ENCODE measurements around the gene KRTAP1-3.
"Not testable (repeated sequence)": the region's sequence is repeated elsewhere in the genome, so short reads cannot be mapped to it uniquely, and the experiment has no call there.

Gene KRTAP1-3

GRCh38 chr17:41058741-41059140 lies 24.1 kb upstream of the KRTAP1-3 start:
- peaks cover 0 to 2% of the 10 kb centered on the region in 2 donors for H3K4me1 ChIP-seq (ENCODE audit: control insufficient read depth in 2 of 2, insufficient read depth in 1 of 2, low read depth in 1 of 2, low read length in 2 of 2)
- no peak overlapping the region for H3K4ac ChIP-seq (ENCODE audit: low read length)
- no peak overlapping the region for H3K27ac ChIP-seq (replicated peaks; ENCODE audit: low read length)
- H3K18ac ChIP-seq (ENCODE audit: low read length), result no peak overlapping the region
- no peak overlapping the region for H3K14ac ChIP-seq (ENCODE audit: low read length)
- H3K9ac ChIP-seq (ENCODE audit: low read depth, low read length, poor library complexity), result no peak overlapping the region
- peaks cover 0 to 2% of the 10 kb centered on the region in 2 donors for H3K9me3 ChIP-seq (replicated peaks in 1 of 2; ENCODE audit: control insufficient read depth in 2 of 2, insufficient read depth in 1 of 2, low read depth in 1 of 2, low read length in 2 of 2)
- H3K79me1 ChIP-seq (ENCODE audit: low read depth, low read length), result no peaks in the 10 kb centered on the region
- no peak overlapping the region for H2AK5ac ChIP-seq (ENCODE audit: low read depth, low read length)
- H4K8ac ChIP-seq (ENCODE audit: low read depth, low read length), result no peak overlapping the region
- WGBS, 2 donors (ENCODE audit: extremely low coverage in 2 of 2, insufficient read length in 2 of 2, insufficient replicate concordance in 1 of 2), result no CpG with 5 or more reads among the region's 5 CpGs
- no peak overlapping the region for H3K23ac ChIP-seq (ENCODE audit: low read depth, low read length, poor library complexity)
- H2AFZ ChIP-seq (ENCODE audit: low read length), result no peak overlapping the region
- H2BK12ac ChIP-seq (ENCODE audit: low read length), result no peak overlapping the region
- no peak overlapping the region for H2BK120ac ChIP-seq (ENCODE audit: low read depth, low read length)
- no peak overlapping the region for H4K91ac ChIP-seq (ENCODE audit: low read depth, low read length, poor library complexity)
- no peak overlapping the region for H2BK5ac ChIP-seq (ENCODE audit: low read length)
- H2BK15ac ChIP-seq (ENCODE audit: low read length), result no peak overlapping the region
- no peak overlapping the region for H3K4me2 ChIP-seq (ENCODE audit: insufficient read depth, low read length, poor library complexity, severe bottlenecking)
- no peaks in the 10 kb centered on the region for H3K27me3 ChIP-seq (ENCODE audit: control insufficient read depth in 3 of 3, insufficient read depth in 3 of 3, low read depth in 1 of 3, low read length in 3 of 3)
- H3K4me3 ChIP-seq (ENCODE audit: low read length in 2 of 2), result no peak overlapping the region
- H3K36me3 ChIP-seq (replicated peaks in 1 of 2; ENCODE audit: control insufficient read depth in 2 of 2, insufficient read depth in 2 of 2, low read length in 2 of 2), result no peaks in the 10 kb centered on the region
- DNase-seq (ENCODE audit: low spot score), result no peak

GRCh38 chr17:41057547-41057946 lies 22.9 kb upstream of the KRTAP1-3 start:
- H2AK5ac ChIP-seq (ENCODE audit: low read depth, low read length), result no peak overlapping the region
- H3K36me3 ChIP-seq (replicated peaks in 1 of 2; ENCODE audit: control insufficient read depth in 2 of 2, insufficient read depth in 2 of 2, low read length in 2 of 2), result no peaks in the 10 kb centered on the region
- no peak overlapping the region for H2BK15ac ChIP-seq (ENCODE audit: low read length)
- no peak overlapping the region for H4K91ac ChIP-seq (ENCODE audit: low read depth, low read length, poor library complexity)
- H3K9me3 ChIP-seq (replicated peaks in 1 of 2; ENCODE audit: control insufficient read depth in 2 of 2, insufficient read depth in 1 of 2, low read depth in 1 of 2, low read length in 2 of 2), result peaks cover 0 to 2% of the 10 kb centered on the region in 2 donors
- no peaks in the 10 kb centered on the region for H3K79me1 ChIP-seq (ENCODE audit: low read depth, low read length)
- no peak overlapping the region for H2BK120ac ChIP-seq (ENCODE audit: low read depth, low read length)
- no peak overlapping the region for H3K4ac ChIP-seq (ENCODE audit: low read length)
- DNase-seq (ENCODE audit: low spot score), result no peak
- no peak overlapping the region for H3K4me3 ChIP-seq (ENCODE audit: low read length in 2 of 2)
- no peak overlapping the region for H3K23ac ChIP-seq (ENCODE audit: low read depth, low read length, poor library complexity)
- H4K8ac ChIP-seq (ENCODE audit: low read depth, low read length), result no peak overlapping the region
- no CpG with 5 or more reads among the region's 1 CpG for WGBS, 2 donors (ENCODE audit: extremely low coverage in 2 of 2, insufficient read length in 2 of 2, insufficient replicate concordance in 1 of 2)
- H3K14ac ChIP-seq (ENCODE audit: low read length), result no peak overlapping the region
- no peak overlapping the region for H3K27ac ChIP-seq (replicated peaks; ENCODE audit: low read length)
- H3K27me3 ChIP-seq (ENCODE audit: control insufficient read depth in 3 of 3, insufficient read depth in 3 of 3, low read depth in 1 of 3, low read length in 3 of 3), result no peaks in the 10 kb centered on the region
- H2BK5ac ChIP-seq (ENCODE audit: low read length), result no peak overlapping the region
- no peak overlapping the region for H2AFZ ChIP-seq (ENCODE audit: low read length)
- H3K9ac ChIP-seq (ENCODE audit: low read depth, low read length, poor library complexity), result no peak overlapping the region
- peaks cover 0 to 2% of the 10 kb centered on the region in 2 donors for H3K4me1 ChIP-seq (ENCODE audit: control insufficient read depth in 2 of 2, insufficient read depth in 1 of 2, low read depth in 1 of 2, low read length in 2 of 2)
- H3K18ac ChIP-seq (ENCODE audit: low read length), result no peak overlapping the region
- no peak overlapping the region for H2BK12ac ChIP-seq (ENCODE audit: low read length)
- H3K4me2 ChIP-seq (ENCODE audit: insufficient read depth, low read length, poor library complexity, severe bottlenecking), result no peak overlapping the region

DNA sequence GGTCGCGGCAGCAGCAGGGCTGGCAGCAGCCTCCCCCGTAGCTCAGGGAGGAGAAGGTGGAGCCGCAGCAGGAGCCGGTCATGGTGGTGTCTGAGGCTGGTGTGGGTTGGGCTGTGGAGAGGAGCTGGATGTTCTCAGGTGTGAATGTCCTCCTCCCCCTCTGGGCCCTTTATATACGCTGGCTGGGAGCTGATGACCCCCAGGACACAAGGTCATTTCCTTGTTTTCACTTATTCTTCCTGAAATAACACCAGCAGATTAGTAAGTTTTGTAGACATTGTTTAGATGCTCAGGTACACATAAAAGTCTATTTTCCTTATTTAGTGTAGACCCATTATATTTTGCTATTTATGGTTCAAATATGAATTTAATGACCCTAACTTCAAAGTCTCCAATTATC lies 20.5 kb upstream of the KRTAP1-3 start, which contains the start of gene KRTAP2-2:
Gene KRTAP2-2 (minus strand): TSS at position 101 of the 400 bp plus-strand sequence. CDS start 19 bp downstream, at position 82.
- H3K14ac ChIP-seq (ENCODE audit: low read length); H3K9me3 ChIP-seq (replicated peaks in 1 of 2; ENCODE audit: control insufficient read depth in 2 of 2, insufficient read depth in 1 of 2, low read depth in 1 of 2, low read length in 2 of 2); H2BK5ac ChIP-seq (ENCODE audit: low read length); H3K4ac ChIP-seq (ENCODE audit: low read length); H3K18ac ChIP-seq (ENCODE audit: low read length); H3K79me1 ChIP-seq (ENCODE audit: low read depth, low read length); H4K91ac ChIP-seq (ENCODE audit: low read depth, low read length, poor library complexity); H3K4me2 ChIP-seq (ENCODE audit: insufficient read depth, low read length, poor library complexity, severe bottlenecking); H3K23ac ChIP-seq (ENCODE audit: low read depth, low read length, poor library complexity); H2BK15ac ChIP-seq (ENCODE audit: low read length); H2AFZ ChIP-seq (ENCODE audit: low read length); H3K9ac ChIP-seq (ENCODE audit: low read depth, low read length, poor library complexity); H3K27ac ChIP-seq (replicated peaks; ENCODE audit: low read length); H2BK12ac ChIP-seq (ENCODE audit: low read length); H3K27me3 ChIP-seq (ENCODE audit: control insufficient read depth in 3 of 3, insufficient read depth in 3 of 3, low read depth in 1 of 3, low read length in 3 of 3); H4K8ac ChIP-seq (ENCODE audit: low read depth, low read length); H2BK120ac ChIP-seq (ENCODE audit: low read depth, low read length); DNase-seq (ENCODE audit: low spot score); H3K36me3 ChIP-seq (replicated peaks in 1 of 2; ENCODE audit: control insufficient read depth in 2 of 2, insufficient read depth in 2 of 2, low read length in 2 of 2); H3K4me1 ChIP-seq (ENCODE audit: control insufficient read depth in 2 of 2, insufficient read depth in 1 of 2, low read depth in 1 of 2, low read length in 2 of 2); H3K4me3 ChIP-seq (ENCODE audit: low read length in 2 of 2); H2AK5ac ChIP-seq (ENCODE audit: low read depth, low read length): not testable (repeated sequence)
- no CpG with 5 or more reads among the region's 6 CpGs for WGBS, 2 donors (ENCODE audit: extremely low coverage in 2 of 2, insufficient read length in 2 of 2, insufficient replicate concordance in 1 of 2)

DNA sequence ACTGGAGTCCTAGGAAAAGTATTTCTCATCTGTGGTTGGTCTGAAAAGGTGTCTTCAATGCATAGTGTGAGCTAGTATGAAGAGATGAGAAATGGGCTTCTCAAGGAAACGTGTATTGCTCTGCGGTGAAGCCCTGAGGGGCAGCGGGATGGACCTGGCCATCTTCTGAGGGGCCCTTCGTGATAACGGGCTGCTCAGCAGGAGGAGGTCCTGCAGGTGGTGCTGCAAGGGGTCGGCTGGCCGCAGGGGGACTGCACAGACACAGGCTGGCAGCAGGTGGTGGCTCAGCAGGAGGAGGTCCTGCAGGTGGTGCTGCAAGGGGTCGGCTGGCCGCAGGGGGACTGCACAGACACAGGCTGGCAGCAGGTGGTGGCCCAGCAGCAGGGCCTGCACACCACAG lies 19.9 kb upstream of the KRTAP1-3 start:
- H3K23ac ChIP-seq (ENCODE audit: low read depth, low read length, poor library complexity); H3K18ac ChIP-seq (ENCODE audit: low read length); H3K4me3 ChIP-seq (ENCODE audit: low read length in 2 of 2); H2AK5ac ChIP-seq (ENCODE audit: low read depth, low read length); H3K4me2 ChIP-seq (ENCODE audit: insufficient read depth, low read length, poor library complexity, severe bottlenecking); H3K36me3 ChIP-seq (replicated peaks in 1 of 2; ENCODE audit: control insufficient read depth in 2 of 2, insufficient read depth in 2 of 2, low read length in 2 of 2); H3K27me3 ChIP-seq (ENCODE audit: control insufficient read depth in 3 of 3, insufficient read depth in 3 of 3, low read depth in 1 of 3, low read length in 3 of 3); H3K4me1 ChIP-seq (ENCODE audit: control insufficient read depth in 2 of 2, insufficient read depth in 1 of 2, low read depth in 1 of 2, low read length in 2 of 2); H2BK120ac ChIP-seq (ENCODE audit: low read depth, low read length); H3K14ac ChIP-seq (ENCODE audit: low read length); H3K9me3 ChIP-seq (replicated peaks in 1 of 2; ENCODE audit: control insufficient read depth in 2 of 2, insufficient read depth in 1 of 2, low read depth in 1 of 2, low read length in 2 of 2); H3K4ac ChIP-seq (ENCODE audit: low read length); H4K8ac ChIP-seq (ENCODE audit: low read depth, low read length); H2BK5ac ChIP-seq (ENCODE audit: low read length); H2AFZ ChIP-seq (ENCODE audit: low read length); H3K79me1 ChIP-seq (ENCODE audit: low read depth, low read length); H3K27ac ChIP-seq (replicated peaks; ENCODE audit: low read length); H2BK12ac ChIP-seq (ENCODE audit: low read length); H2BK15ac ChIP-seq (ENCODE audit: low read length); H4K91ac ChIP-seq (ENCODE audit: low read depth, low read length, poor library complexity); H3K9ac ChIP-seq (ENCODE audit: low read depth, low read length, poor library complexity); DNase-seq (ENCODE audit: low spot score): not testable (repeated sequence)
- no CpG with 5 or more reads among the region's 9 CpGs for WGBS, 2 donors (ENCODE audit: extremely low coverage in 2 of 2, insufficient read length in 2 of 2, insufficient replicate concordance in 1 of 2)

Measured in neuronal stem cell (in vitro differentiated cells).